ENCODE measurements around the gene PKNOX2.

Gene PKNOX2

GRCh38 chr11:125463590-125464269 lies 299.2 kb downstream of the PKNOX2 start:
- no peak for TF ChIP-seq CTCF (IDR thresholded peaks at IDR 0.05; ENCODE audit: control insufficient read depth, insufficient read depth, low read depth, low read length, missing control alignments)
- no peak for DNase-seq (ENCODE audit: low read depth)
- no peak overlapping the region for H3K4me3 ChIP-seq (ENCODE audit: control insufficient read depth, low read depth, low read length)

- no peak overlapping the region for H3K4me3 ChIP-seq (ENCODE audit: control insufficient read depth, low read depth, low read length)
- TF ChIP-seq CTCF (IDR thresholded peaks at IDR 0.05; ENCODE audit: control insufficient read depth, insufficient read depth, low read depth, low read length, missing control alignments) = no peak
- no peak for DNase-seq (ENCODE audit: low read depth)
These were observed 299.7 kb downstream of the PKNOX2 start for GRCh38 chr11:125464270-125464662.

GRCh38 chr11:125464666-125465065 lies 300.1 kb downstream of the PKNOX2 start:
- no peak for TF ChIP-seq CTCF (IDR thresholded peaks at IDR 0.05; ENCODE audit: control insufficient read depth, insufficient read depth, low read depth, low read length, missing control alignments)
- DNase-seq (ENCODE audit: low read depth) = no peak
- H3K4me3 ChIP-seq (ENCODE audit: control insufficient read depth, low read depth, low read length) = no peak overlapping the region

- no peak for TF ChIP-seq CTCF (IDR thresholded peaks at IDR 0.05; ENCODE audit: control insufficient read depth, insufficient read depth, low read depth, low read length, missing control alignments)
- DNase-seq (ENCODE audit: low read depth) = no peak
- H3K4me3 ChIP-seq (ENCODE audit: control insufficient read depth, low read depth, low read length) = no peak overlapping the region
These were observed 300.7 kb downstream of the PKNOX2 start for GRCh38 chr11:125465255-125465654.

- TF ChIP-seq CTCF (IDR thresholded peaks at IDR 0.05; ENCODE audit: control insufficient read depth, insufficient read depth, low read depth, low read length, missing control alignments) = no peak
- no peak overlapping the region for H3K4me3 ChIP-seq (ENCODE audit: control insufficient read depth, low read depth, low read length)
- no peak for DNase-seq (ENCODE audit: low read depth)
These were observed 301.1 kb downstream of the PKNOX2 start for GRCh38 chr11:125465701-125466100.

GRCh38 chr11:125468025-125468424 lies 303.5 kb downstream of the PKNOX2 start:
- TF ChIP-seq CTCF (IDR thresholded peaks at IDR 0.05; ENCODE audit: control insufficient read depth, insufficient read depth, low read depth, low read length, missing control alignments) = no peak
- no peak for DNase-seq (ENCODE audit: low read depth)
- no peak overlapping the region for H3K4me3 ChIP-seq (ENCODE audit: control insufficient read depth, low read depth, low read length)
